ENCODE results near the gene KRTAP4-2.
"Not testable (repeated sequence)": the region's sequence is repeated elsewhere in the genome, so short reads cannot be mapped to it uniquely, and the experiment has no call there.

KRTAP4-2 gene

DNA sequence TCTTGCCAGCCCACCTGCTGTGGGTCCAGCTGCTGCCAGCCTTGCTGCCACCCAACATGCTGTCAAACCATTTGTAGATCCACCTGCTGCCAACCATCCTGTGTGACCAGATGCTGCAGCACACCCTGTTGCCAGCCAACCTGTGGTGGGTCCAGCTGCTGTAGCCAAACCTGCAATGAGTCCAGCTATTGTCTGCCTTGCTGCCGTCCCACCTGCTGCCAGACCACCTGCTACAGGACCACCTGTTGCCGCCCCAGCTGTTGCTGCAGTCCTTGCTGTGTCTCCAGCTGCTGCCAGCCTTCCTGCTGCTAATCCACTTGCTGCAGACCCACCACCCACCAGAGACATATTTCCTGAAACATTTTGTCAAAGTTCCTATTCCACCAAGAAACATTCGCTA, 12.3 kb upstream of the KRTAP4-2 start:
- Histone ChIP-seq H3K4me3 (ENCODE audit: insufficient read depth, low read depth, low read length) (no peak overlapping the region), H3K27me3 (ENCODE audit: control insufficient read depth, insufficient read depth, low read length, poor library complexity, severe bottlenecking) (no peaks in the 10 kb centered on the region)

DNA sequence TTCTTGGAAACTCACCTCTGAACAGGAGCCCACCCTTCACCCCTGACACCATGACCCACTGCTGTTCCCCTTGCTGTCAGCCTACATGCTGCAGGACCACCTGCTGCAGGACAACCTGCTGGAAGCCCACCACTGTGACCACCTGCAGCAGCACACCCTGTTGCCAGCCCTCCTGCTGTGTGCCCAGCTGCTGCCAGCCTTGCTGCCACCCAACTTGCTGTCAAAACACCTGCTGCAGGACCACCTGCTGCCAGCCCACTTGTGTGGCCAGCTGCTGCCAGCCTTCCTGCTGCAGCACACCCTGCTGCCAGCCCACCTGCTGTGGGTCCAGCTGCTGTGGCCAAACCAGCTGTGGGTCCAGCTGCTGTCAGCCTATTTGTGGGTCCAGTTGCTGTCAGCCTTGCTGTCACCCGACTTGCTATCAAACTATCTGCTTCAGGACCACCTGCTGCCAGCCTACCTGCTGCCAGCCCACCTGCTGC, 11.9 kb upstream of the KRTAP4-2 start, which contains the start of gene KRTAP9-1:
Gene KRTAP9-1 (plus strand): TSS at position 51 of the 482 bp plus-strand sequence. CDS start 0 bp downstream, at position 51.
- not testable (repeated sequence) for H3K4me1 ChIP-seq (ENCODE audit: control insufficient read depth, insufficient read depth, low read length); H3K9me3 ChIP-seq (ENCODE audit: control insufficient read depth, low read length); H3K27ac ChIP-seq (ENCODE audit: insufficient read depth, low read depth, low read length, poor library complexity, severe bottlenecking); H3K36me3 ChIP-seq (ENCODE audit: control insufficient read depth, insufficient read depth, low read length); H3K27me3 ChIP-seq (ENCODE audit: control insufficient read depth, insufficient read depth, low read length, poor library complexity, severe bottlenecking); H3K4me3 ChIP-seq (ENCODE audit: insufficient read depth, low read depth, low read length)
- WGBS, 2 experiments: 76 to 90% methylated on average over 1 of the region's 1 CpG

More for the DNA sequence above, 12.3 kb upstream of the KRTAP4-2 start:
- Histone ChIP-seq H3K4me1 (ENCODE audit: control insufficient read depth, insufficient read depth, low read length) (no peaks in the 10 kb centered on the region), H3K36me3 (ENCODE audit: control insufficient read depth, insufficient read depth, low read length) (no peaks in the 10 kb centered on the region), H3K27ac (ENCODE audit: insufficient read depth, low read depth, low read length, poor library complexity, severe bottlenecking) (no peak overlapping the region), H3K9me3 (ENCODE audit: control insufficient read depth, low read length) (no peaks in the 10 kb centered on the region)
- 92% methylated on average over 3 of the region's 3 CpGs for WGBS, 2 experiments

DNA sequence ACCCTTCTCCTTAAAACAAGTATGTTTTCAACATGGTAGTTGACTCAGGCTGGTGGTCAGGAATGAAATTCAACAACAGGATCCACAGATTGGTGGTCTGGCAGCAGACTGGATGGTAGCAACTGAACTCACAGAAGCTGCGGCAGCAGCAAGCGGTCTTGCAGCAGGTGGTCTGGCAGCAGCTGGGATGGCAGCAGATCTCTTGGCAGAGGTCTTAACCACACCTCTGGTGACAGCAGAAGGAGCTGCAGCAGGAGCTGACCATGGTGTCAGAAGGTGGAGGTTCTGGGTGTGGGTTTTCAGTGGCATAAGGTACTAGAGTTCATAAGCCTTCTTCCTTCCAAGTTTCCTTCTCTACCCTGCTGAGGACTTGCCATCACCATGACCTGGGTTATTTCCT, 8.9 kb upstream of the KRTAP4-2 start:
- no peaks in the 10 kb centered on the region for H3K9me3 ChIP-seq (ENCODE audit: control insufficient read depth, low read length)
- no peaks in the 10 kb centered on the region for H3K27me3 ChIP-seq (ENCODE audit: control insufficient read depth, insufficient read depth, low read length, poor library complexity, severe bottlenecking)
- H3K27ac ChIP-seq (ENCODE audit: insufficient read depth, low read depth, low read length, poor library complexity, severe bottlenecking): no peak overlapping the region
- H3K36me3 ChIP-seq (ENCODE audit: control insufficient read depth, insufficient read depth, low read length): no peaks in the 10 kb centered on the region
- H3K4me1 ChIP-seq (ENCODE audit: control insufficient read depth, insufficient read depth, low read length): no peaks in the 10 kb centered on the region
- WGBS, 2 experiments: 87 to 92% methylated on average over 2 of the region's 2 CpGs
- no peak overlapping the region for H3K4me3 ChIP-seq (ENCODE audit: insufficient read depth, low read depth, low read length)

DNA sequence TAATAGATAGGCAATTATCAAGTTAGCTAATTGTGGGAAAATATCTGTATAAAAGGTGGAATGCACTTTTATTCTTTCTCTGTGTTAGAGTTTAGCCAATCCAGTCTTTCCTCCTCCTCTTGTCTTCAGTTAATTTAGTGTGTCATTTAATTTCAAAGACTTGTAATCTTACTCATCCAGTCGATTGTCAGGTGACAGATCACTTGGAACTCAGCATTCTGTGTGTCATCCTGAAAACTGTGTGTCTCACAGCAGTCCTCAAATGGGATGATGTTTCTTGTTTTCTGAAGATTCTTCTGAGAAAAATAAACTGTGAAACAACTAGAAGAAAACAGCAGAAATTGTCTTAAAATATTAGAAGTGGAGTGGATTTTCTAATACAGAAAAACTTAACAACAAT, 7.0 kb upstream of the KRTAP4-2 start:
- 83 to 88% methylated on average over 1 of the region's 1 CpG for WGBS, 2 experiments
- no peaks in the 10 kb centered on the region for H3K36me3 ChIP-seq (ENCODE audit: control insufficient read depth, insufficient read depth, low read length)

DNA sequence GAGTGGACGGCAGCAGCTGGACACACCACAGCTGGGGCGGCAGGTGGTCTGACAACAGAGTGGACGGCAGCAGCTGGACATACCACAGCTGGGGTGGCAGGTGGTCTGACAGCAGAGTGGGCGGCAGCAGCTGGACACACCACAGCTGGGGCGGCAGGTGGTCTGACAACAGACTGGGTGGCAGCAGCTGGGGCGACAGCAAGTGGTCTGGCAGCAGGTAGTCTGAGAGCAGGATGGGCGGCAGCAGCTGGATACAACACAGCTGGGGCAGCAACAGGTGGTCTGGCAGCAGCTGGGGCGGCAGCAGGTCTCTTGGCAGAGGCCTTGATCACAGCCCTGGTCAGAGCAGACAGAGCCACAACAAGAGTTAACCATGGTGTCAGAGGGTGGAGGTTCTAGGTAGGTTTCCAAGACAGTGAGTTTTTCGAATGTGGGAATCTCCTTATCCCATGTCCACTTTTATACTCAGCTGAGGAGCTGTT, 6.5 kb upstream of the KRTAP4-2 start, which contains the start of gene KRTAP4-1:
Gene KRTAP4-1 (minus strand): TSS at position 432 of the 482 bp plus-strand sequence. CDS start 57 bp downstream, at position 375.
- Histone ChIP-seq H3K27me3 (ENCODE audit: control insufficient read depth, insufficient read depth, low read length, poor library complexity, severe bottlenecking) (no peaks in the 10 kb centered on the region), H3K36me3 (ENCODE audit: control insufficient read depth, insufficient read depth, low read length) (no peaks in the 10 kb centered on the region), H3K9me3 (ENCODE audit: control insufficient read depth, low read length) (no peaks in the 10 kb centered on the region), H3K4me3 (ENCODE audit: insufficient read depth, low read depth, low read length) (no peak within 1 kb of the TSS), H3K27ac (ENCODE audit: insufficient read depth, low read depth, low read length, poor library complexity, severe bottlenecking) (no peak within 1 kb of the TSS), H3K4me1 (ENCODE audit: control insufficient read depth, insufficient read depth, low read length) (no peaks in the 10 kb centered on the region)
- WGBS, 2 experiments: 73 to 75% methylated on average over 9 of the region's 9 CpGs

More for the DNA sequence above, 7.0 kb upstream of the KRTAP4-2 start:
- no peaks in the 10 kb centered on the region for H3K4me1 ChIP-seq (ENCODE audit: control insufficient read depth, insufficient read depth, low read length)
- H3K27ac ChIP-seq (ENCODE audit: insufficient read depth, low read depth, low read length, poor library complexity, severe bottlenecking): no peak overlapping the region
- no peak overlapping the region for H3K4me3 ChIP-seq (ENCODE audit: insufficient read depth, low read depth, low read length)
- no peaks in the 10 kb centered on the region for H3K9me3 ChIP-seq (ENCODE audit: control insufficient read depth, low read length)
- no peaks in the 10 kb centered on the region for H3K27me3 ChIP-seq (ENCODE audit: control insufficient read depth, insufficient read depth, low read length, poor library complexity, severe bottlenecking)

DNA sequence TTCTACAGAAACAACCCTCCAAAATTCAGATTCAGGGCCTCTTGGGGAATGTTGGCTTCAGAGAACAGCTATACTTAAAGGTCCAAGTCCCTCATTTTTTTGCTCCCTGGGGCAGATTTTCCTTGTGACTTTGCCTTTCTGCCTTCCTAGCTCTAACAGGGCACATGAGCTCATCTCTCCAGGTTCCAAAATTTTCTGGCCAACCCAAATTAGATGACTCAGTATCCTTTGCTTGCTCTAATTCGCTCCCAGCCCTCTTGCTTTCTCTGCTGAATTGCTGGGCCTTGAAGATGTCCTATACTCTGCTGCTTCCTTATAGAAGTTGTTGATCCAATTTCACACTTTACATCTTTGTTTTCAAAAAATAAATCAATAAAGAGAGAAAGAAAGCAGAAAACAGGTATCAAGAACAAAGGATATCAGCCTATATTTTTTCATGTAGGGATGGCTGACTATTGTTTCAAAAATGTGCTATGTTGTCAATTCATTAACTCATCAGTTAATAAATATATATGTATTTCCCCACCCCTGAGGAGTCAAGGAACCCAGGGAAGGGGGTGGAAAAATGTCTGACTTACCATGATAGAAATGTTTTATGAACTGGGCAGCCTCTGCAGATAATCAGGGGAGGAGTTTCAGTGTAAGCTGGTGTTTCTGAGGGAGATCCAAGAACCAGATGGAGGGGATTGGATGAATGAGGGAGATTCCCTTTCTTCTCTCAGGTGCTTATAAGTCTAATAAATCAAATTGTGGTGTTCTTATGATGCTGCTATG, 1.0 kb upstream of the KRTAP4-2 start:
- WGBS, 2 experiments: 94 to 97% methylated on average over 1 of the region's 1 CpG
- no peak overlapping the region for H3K27ac ChIP-seq (ENCODE audit: insufficient read depth, low read depth, low read length, poor library complexity, severe bottlenecking)
- H3K27me3 ChIP-seq (ENCODE audit: control insufficient read depth, insufficient read depth, low read length, poor library complexity, severe bottlenecking): no peaks in the 10 kb centered on the region
- H3K4me1 ChIP-seq (ENCODE audit: control insufficient read depth, insufficient read depth, low read length): no peaks in the 10 kb centered on the region
- H3K36me3 ChIP-seq (ENCODE audit: control insufficient read depth, insufficient read depth, low read length): no peaks in the 10 kb centered on the region
- H3K4me3 ChIP-seq (ENCODE audit: insufficient read depth, low read depth, low read length): no peak overlapping the region
- H3K9me3 ChIP-seq (ENCODE audit: control insufficient read depth, low read length): no peaks in the 10 kb centered on the region

DNA sequence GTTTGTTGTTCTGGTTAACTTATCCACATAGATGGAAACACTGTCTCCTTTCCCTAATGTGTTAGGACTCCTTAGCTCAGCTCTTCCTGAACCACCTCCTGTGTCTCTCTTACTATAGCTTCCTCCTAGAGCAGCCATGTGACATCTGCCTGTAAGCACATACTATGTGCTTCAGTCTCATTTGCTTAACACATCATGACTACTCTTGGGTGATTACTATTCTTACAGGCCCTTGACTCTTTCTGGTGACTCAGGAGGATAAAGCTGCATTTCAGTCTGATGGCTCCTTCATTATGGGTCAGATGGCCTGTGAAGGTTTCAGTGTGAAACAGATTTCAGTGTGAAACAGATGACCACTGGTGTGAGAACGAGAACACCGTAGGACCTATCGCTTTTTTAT, 320 bp upstream of the KRTAP4-2 start:
- H3K4me1 ChIP-seq (ENCODE audit: control insufficient read depth, insufficient read depth, low read length): no peaks in the 10 kb centered on the region
- 87 to 96% methylated on average over 3 of the region's 3 CpGs for WGBS, 2 experiments
- no peaks in the 10 kb centered on the region for H3K27me3 ChIP-seq (ENCODE audit: control insufficient read depth, insufficient read depth, low read length, poor library complexity, severe bottlenecking)
- H3K4me3 ChIP-seq (ENCODE audit: insufficient read depth, low read depth, low read length): no peak overlapping the region
- H3K27ac ChIP-seq (ENCODE audit: insufficient read depth, low read depth, low read length, poor library complexity, severe bottlenecking): no peak overlapping the region
- no peaks in the 10 kb centered on the region for H3K36me3 ChIP-seq (ENCODE audit: control insufficient read depth, insufficient read depth, low read length)
- no peaks in the 10 kb centered on the region for H3K9me3 ChIP-seq (ENCODE audit: control insufficient read depth, low read length)

DNA sequence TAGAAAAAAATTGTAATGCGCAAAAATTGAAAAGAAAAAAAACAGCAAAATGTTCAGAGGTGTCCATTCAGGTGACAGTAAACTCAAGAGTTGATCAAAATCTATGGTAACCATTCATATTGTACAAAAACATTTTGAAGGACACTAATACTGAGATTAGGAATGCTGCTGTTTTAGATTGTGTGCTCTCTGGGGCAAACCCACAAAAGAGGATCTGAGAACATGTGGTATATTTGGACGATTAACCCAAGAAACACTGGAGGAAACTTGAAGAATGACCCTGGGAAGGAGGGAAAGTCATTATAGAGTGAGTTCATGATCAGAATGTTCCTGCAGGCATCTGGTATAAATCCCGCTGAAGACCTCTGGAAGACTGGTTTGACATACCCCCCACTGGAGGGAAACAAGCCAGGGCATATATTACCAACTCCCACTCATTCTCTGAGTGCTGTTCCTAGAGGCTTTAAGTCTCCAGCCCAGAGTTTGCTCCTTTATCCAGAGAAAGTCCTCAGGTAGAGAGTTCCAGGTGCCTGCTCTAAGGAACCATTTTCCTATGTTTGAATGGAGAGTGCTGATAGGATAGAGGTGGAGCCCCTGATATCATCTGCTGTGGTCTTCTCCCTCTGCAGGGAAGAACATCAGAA, 1.2 kb downstream of the KRTAP4-2 start:
- H3K9me3 ChIP-seq (ENCODE audit: control insufficient read depth, low read length): no peaks in the 10 kb centered on the region
- no peak overlapping the region for H3K4me3 ChIP-seq (ENCODE audit: insufficient read depth, low read depth, low read length)
- no peaks in the 10 kb centered on the region for H3K36me3 ChIP-seq (ENCODE audit: control insufficient read depth, insufficient read depth, low read length)
- 94 to 96% methylated on average over 3 of the region's 3 CpGs for WGBS, 2 experiments
- H3K27me3 ChIP-seq (ENCODE audit: control insufficient read depth, insufficient read depth, low read length, poor library complexity, severe bottlenecking): no peaks in the 10 kb centered on the region
- H3K4me1 ChIP-seq (ENCODE audit: control insufficient read depth, insufficient read depth, low read length): no peaks in the 10 kb centered on the region
- no peak overlapping the region for H3K27ac ChIP-seq (ENCODE audit: insufficient read depth, low read depth, low read length, poor library complexity, severe bottlenecking)

DNA sequence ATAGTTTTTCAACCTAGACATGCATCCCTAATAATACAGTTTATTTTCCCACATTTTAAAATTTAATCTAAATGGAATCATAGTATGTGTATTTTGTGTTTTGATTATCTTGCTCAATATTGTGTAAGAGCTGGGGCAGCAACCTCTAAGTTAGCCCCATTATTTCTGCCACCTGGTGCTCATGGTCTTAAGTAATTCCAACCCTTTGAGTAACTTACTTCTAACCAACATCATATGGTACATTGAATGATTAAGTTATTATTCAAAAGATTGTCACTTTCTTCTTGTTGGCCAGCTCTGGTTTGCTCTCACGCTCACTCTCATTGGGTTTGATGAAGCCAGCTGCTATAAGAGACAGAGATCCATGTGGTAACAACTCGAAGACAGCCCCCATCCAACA, 6.1 kb downstream of the KRTAP4-2 start:
- Histone ChIP-seq H3K4me3 (ENCODE audit: insufficient read depth, low read depth, low read length) (no peak overlapping the region), H3K9me3 (ENCODE audit: control insufficient read depth, low read length) (no peaks in the 10 kb centered on the region)
- WGBS, 2 experiments: 88 to 94% methylated on average over 2 of the region's 2 CpGs

DNA sequence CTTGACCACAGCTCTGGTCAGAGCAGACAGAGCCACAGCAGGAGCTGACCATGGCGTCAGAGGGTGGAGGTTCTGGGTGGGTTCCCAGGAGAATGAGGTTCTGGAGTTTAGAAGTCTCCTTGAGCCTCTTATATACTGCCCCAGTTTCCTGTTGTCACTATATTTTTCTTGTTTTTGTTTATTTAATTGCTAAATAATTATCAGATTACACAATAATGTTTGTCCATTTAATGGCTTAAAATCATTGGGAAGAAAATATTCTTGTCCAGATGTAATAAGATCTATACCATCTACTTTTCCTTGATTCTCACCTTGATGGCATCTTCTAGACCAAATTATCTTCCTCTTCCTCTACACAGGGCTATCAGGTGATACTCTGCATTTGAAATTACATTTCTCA, 9.9 kb downstream of the KRTAP4-2 start, which contains the start of gene KRTAP4-3:
Gene KRTAP4-3 (minus strand): TSS at position 101 of the 400 bp plus-strand sequence. CDS start 49 bp downstream, at position 52.
- Histone ChIP-seq H3K27ac (ENCODE audit: insufficient read depth, low read depth, low read length, poor library complexity, severe bottlenecking) (no peak within 1 kb of the TSS), H3K36me3 (ENCODE audit: control insufficient read depth, insufficient read depth, low read length) (no peaks in the 10 kb centered on the region), H3K9me3 (ENCODE audit: control insufficient read depth, low read length) (no peaks in the 10 kb centered on the region), H3K4me3 (ENCODE audit: insufficient read depth, low read depth, low read length) (no peak within 1 kb of the TSS), H3K4me1 (ENCODE audit: control insufficient read depth, insufficient read depth, low read length) (no peaks in the 10 kb centered on the region), H3K27me3 (ENCODE audit: control insufficient read depth, insufficient read depth, low read length, poor library complexity, severe bottlenecking) (no peaks in the 10 kb centered on the region)
- 64 to 90% methylated on average over 1 of the region's 1 CpG for WGBS, 2 experiments

More for the DNA sequence above, 6.1 kb downstream of the KRTAP4-2 start:
- Histone ChIP-seq H3K4me1 (ENCODE audit: control insufficient read depth, insufficient read depth, low read length) (no peaks in the 10 kb centered on the region), H3K36me3 (ENCODE audit: control insufficient read depth, insufficient read depth, low read length) (no peaks in the 10 kb centered on the region), H3K27ac (ENCODE audit: insufficient read depth, low read depth, low read length, poor library complexity, severe bottlenecking) (no peak overlapping the region), H3K27me3 (ENCODE audit: control insufficient read depth, insufficient read depth, low read length, poor library complexity, severe bottlenecking) (no peaks in the 10 kb centered on the region)

Data from ectodermal cell (in vitro differentiated cells).